ENCODE measurements around the gene VPS13D. TPM values are rescaled to one million over a fixed set of nuclear protein-coding genes. Genes with fewer than 3 reads are reported as not detected.

Gene VPS13D
- total RNA-seq, 1 experiment from 2014 or later, result 20.2 TPM

GRCh38 chr1:12188657-12189327, 41.0 kb upstream of the VPS13D start:
- no peak overlapping the region for H4K91ac ChIP-seq (ENCODE audit: insufficient read length, low read depth, low read length)
- H4K8ac ChIP-seq (replicated peaks; ENCODE audit: insufficient read length, low read depth, low read length), result no peak overlapping the region
- H3K27ac Mint-ChIP-seq, result peak overlapping the region in 2 of 3 experiments; percentile 7 to 58; a peak in 2 of 7 replicates
- no peak for TF ChIP-seq CTCF (conservative IDR thresholded peaks at IDR 0.05)
- no peak overlapping the region for H3K4me2 ChIP-seq (ENCODE audit: insufficient read depth, insufficient read length, low read length)
- no peak overlapping the region for H2BK5ac ChIP-seq (ENCODE audit: insufficient read length, low read length)
- H2BK12ac ChIP-seq (ENCODE audit: insufficient read length, low read depth, low read length), result no peak overlapping the region
- H3K4me3 Mint-ChIP-seq, result no peak overlapping the region
- peaks cover 0 to 4% of the 10 kb centered on the region in 2 experiments; a peak in 4 of 5 replicates for H3K9me3 Mint-ChIP-seq
- no peak overlapping the region for H3K14ac ChIP-seq (ENCODE audit: insufficient read depth, low read length)
- no peak overlapping the region for H3K4ac ChIP-seq (ENCODE audit: low read depth, low read length)
- H2AK5ac ChIP-seq (ENCODE audit: insufficient read length, low read length), result no peak overlapping the region
- no peak overlapping the region for H3T11ph ChIP-seq (ENCODE audit: low read length)
- H3K27me3 Mint-ChIP-seq (ENCODE audit: low read depth), result peaks cover 5% of the 10 kb centered on the region
- H3K4me1 Mint-ChIP-seq, result peaks cover 17 to 23% of the 10 kb centered on the region in 2 experiments
- no peaks in the 10 kb centered on the region for H3K23me2 ChIP-seq (ENCODE audit: insufficient read length, low read depth, low read length, poor library complexity, severe bottlenecking)
- no peak overlapping the region for H4K5ac ChIP-seq (ENCODE audit: insufficient read length, low read depth, low read length)
- no peak overlapping the region for H2BK120ac ChIP-seq (ENCODE audit: low read depth, low read length, poor library complexity, severe bottlenecking)
- no peaks in the 10 kb centered on the region for H4K20me1 ChIP-seq (ENCODE audit: control insufficient read depth, insufficient read depth, insufficient read length)
- H3K23ac ChIP-seq (ENCODE audit: insufficient read length, low read depth, low read length), result no peak overlapping the region
- H3K79me2 ChIP-seq (ENCODE audit: insufficient read depth, low read length), result no peaks in the 10 kb centered on the region
- peaks cover 0 to 5% (median 1%) of the 10 kb centered on the region in 3 experiments; a peak in 3 of 7 replicates for H3K36me3 Mint-ChIP-seq (ENCODE audit: insufficient read depth in 1 of 3, low read depth in 3 of 3)
- H3K9ac ChIP-seq (ENCODE audit: extremely low read depth, insufficient read length, low read length), result no peak overlapping the region
- no peak for DNase-seq
- H3K56ac ChIP-seq (ENCODE audit: insufficient read length, low read depth, low read length), result no peak overlapping the region
- no peak overlapping the region for H2AFZ ChIP-seq (ENCODE audit: low read length)
- no peaks in the 10 kb centered on the region for H3K27me3 ChIP-seq (ENCODE audit: insufficient read depth, low read length)
- no peak overlapping the region for H2BK15ac ChIP-seq (ENCODE audit: low read depth, low read length)
- no peak overlapping the region for H2BK20ac ChIP-seq (ENCODE audit: low read depth, low read length, poor library complexity, severe bottlenecking)
- H3K18ac ChIP-seq (ENCODE audit: insufficient read length, low read depth, low read length), result no peak overlapping the region
- no peaks in the 10 kb centered on the region; the same call in 1 of the 2 replicates for H3K4me1 ChIP-seq (ENCODE audit: insufficient read depth, low read length)
- no peak overlapping the region for H3K27ac ChIP-seq (ENCODE audit: insufficient read length, low read depth, low read length)
- H3K9me3 ChIP-seq (ENCODE audit: control insufficient read depth, low read depth, low read length), result no peaks in the 10 kb centered on the region
- no CpG with 5 or more reads among the region's 13 CpGs for WGBS (ENCODE audit: extremely low coverage, insufficient read length, low lambda C conversion rate)
- no peaks in the 10 kb centered on the region for H3K79me1 ChIP-seq (ENCODE audit: insufficient read depth, low read depth, low read length, poor library complexity, severe bottlenecking)

Measured in H9 (cell line).